Liver (tissue), 9 donors: ENCODE results near the gene FGF14. TPM values are rescaled to one million over a fixed set of nuclear protein-coding genes. Genes with fewer than 3 reads are reported as not detected.

ENCODE experiments used
- DNase-seq: peaks from one replicate; pipeline ENCODE4 v3.0.0-alpha.2; 2017; ENCODE audit warnings: low spot score
- H3K27ac ChIP-seq, 2 donors: one replicate each; pipeline ENCODE4 v1.7.0; 2013; ENCODE audit warnings: inconsistent platforms in 2 of 2, low read length in 2 of 2, control low read depth in 1 of 2, low read depth in 1 of 2, mild to moderate bottlenecking in 1 of 2
- H3K27me3 ChIP-seq, 4 donors: one replicate each; pipeline versions ENCODE4 v1.6.1 to v1.7.0; 2013; ENCODE audit warnings: low read length in 3 of 4, inconsistent platforms in 1 of 4, mild to moderate bottlenecking in 1 of 4, moderate library complexity in 1 of 4; ENCODE audit not compliant: control insufficient read depth in 4 of 4, insufficient read depth in 4 of 4
- H3K36me3 ChIP-seq, 4 donors: one replicate each; pipeline versions ENCODE4 v1.6.1 to v1.7.0; 2013; ENCODE audit warnings: low read length in 3 of 4, mild to moderate bottlenecking in 3 of 4, low read depth in 1 of 4, moderate library complexity in 1 of 4; ENCODE audit not compliant: control insufficient read depth in 4 of 4, insufficient read depth in 3 of 4
- H3K4me1 ChIP-seq, 4 donors: one replicate each; pipeline versions ENCODE4 v1.6.1 to v1.7.0; 2013; ENCODE audit warnings: low read length in 3 of 4, mild to moderate bottlenecking in 3 of 4, moderate library complexity in 1 of 4; ENCODE audit not compliant: control insufficient read depth in 4 of 4, insufficient read depth in 4 of 4
- H3K4me3 ChIP-seq, 3 donors: one replicate each; pipeline versions ENCODE4 v1.6.1 to v1.7.0; 2013; ENCODE audit warnings: low read length in 3 of 3, control low read depth in 1 of 3, low read depth in 1 of 3, mild to moderate bottlenecking in 1 of 3
- H3K9ac ChIP-seq, 2 donors: one replicate each; pipeline ENCODE4 v1.7.0; 2013; ENCODE audit warnings: low read length in 2 of 2, mild to moderate bottlenecking in 2 of 2, moderate library complexity in 2 of 2, control low read depth in 1 of 2, low read depth in 1 of 2
- H3K9me3 ChIP-seq, 4 donors: one replicate each; pipeline versions ENCODE4 v1.6.1 to v1.7.0; 2013; ENCODE audit warnings: low read length in 3 of 4; ENCODE audit not compliant: control insufficient read depth in 4 of 4
- EGR1 ChIP-seq, 2 donors: IDR thresholded peaks; 2 replicates each; pipeline ENCODE4 v1.6.1; 2016 to 2018; ENCODE audit warnings: antibody characterized with exemption in 2 of 2, low read depth in 2 of 2
- FOXA1 ChIP-seq: IDR thresholded peaks from 2 replicates; pipeline ENCODE4 v1.6.1; 2016; ENCODE audit warnings: antibody characterized with exemption
- FOXA2 ChIP-seq: IDR thresholded peaks from 2 replicates; pipeline ENCODE4 v1.6.1; 2016; ENCODE audit warnings: antibody characterized with exemption
- GABPA ChIP-seq, 2 donors: IDR thresholded peaks in 1 of 2; conservative IDR thresholded peaks in 1 of 2; 2 replicates each; pipeline ENCODE4 v1.6.1; 2016; ENCODE audit warnings: antibody characterized with exemption in 2 of 2, mild to moderate bottlenecking in 1 of 2, moderate library complexity in 1 of 2
- HNF4G ChIP-seq: IDR thresholded peaks from 2 replicates; pipeline ENCODE4 v1.6.1; 2016; ENCODE audit warnings: antibody characterized with exemption
- JUND ChIP-seq, 2 donors: IDR thresholded peaks; 2 replicates each; pipeline ENCODE4 v1.6.1; 2016; ENCODE audit warnings: antibody characterized with exemption in 2 of 2
- MAX ChIP-seq: IDR thresholded peaks from 2 replicates; pipeline ENCODE4 v1.6.1; 2016; ENCODE audit warnings: antibody characterized with exemption
- NR2F2 ChIP-seq: IDR thresholded peaks from 2 replicates; pipeline ENCODE4 v1.6.1; 2016; ENCODE audit warnings: antibody characterized with exemption
- RAD21 ChIP-seq, 2 donors: IDR thresholded peaks; 2 replicates each; pipeline ENCODE4 v1.6.1; 2016; ENCODE audit warnings: antibody characterized with exemption in 2 of 2, mild to moderate bottlenecking in 2 of 2
- RXRA ChIP-seq, 2 donors: IDR thresholded peaks; 2 replicates each; pipeline ENCODE4 v1.6.1; 2017 to 2018; ENCODE audit warnings: antibody characterized with exemption in 2 of 2, mild to moderate bottlenecking in 1 of 2
- SP1 ChIP-seq: IDR thresholded peaks from 2 replicates; pipeline ENCODE4 v1.6.1; 2018; ENCODE audit warnings: antibody characterized with exemption, mild to moderate bottlenecking
- TAF1 ChIP-seq: conservative IDR thresholded peaks from 2 replicates; pipeline ENCODE4 v1.6.1; 2016; ENCODE audit warnings: antibody characterized with exemption, mild to moderate bottlenecking
- YY1 ChIP-seq: IDR thresholded peaks from 2 replicates; pipeline ENCODE4 v1.6.1; 2016; ENCODE audit warnings: antibody characterized with exemption, mild to moderate bottlenecking
- ZBTB33 ChIP-seq: IDR thresholded peaks from 2 replicates; pipeline ENCODE4 v1.6.1; 2016; ENCODE audit warnings: antibody characterized with exemption
- WGBS: extraction: QIAGEN DNeasy Blood & Tissue Kit; methylation state at CpG from one replicate; pipeline ENCODE4 v1.1.7; 2013; 5-methylcytosine and 5-hydroxymethylcytosine counted together
- polyA plus RNA-seq, 2 donors: library from polyadenylated mRNA; stranded (reverse) in 1 of 2; unstranded in 1 of 2; fragments of 200-250 nt in 1 of 2; fragments of >200 nt in 1 of 2; fragmentation: Nextera tagmentation in 1 of 2; extraction: Ambion mirVana in 1 of 2; gene quantifications; one replicate each; pipeline versions ENCODE4 v1.2.1 to v1.2.3, GENCODE V29; 2013 to 2015
- total RNA-seq, 2 donors: library from RNA; depleted of rRNA; stranded (reverse); fragments of >200 nt; gene quantifications; one replicate each; pipeline ENCODE4 v1.2.3, GENCODE V29; 2014
- TF ChIP-seq, protein P1 (sequence below): IDR thresholded peaks from 2 replicates; pipeline ENCODE4 v1.6.1; 2016; ENCODE audit warnings: antibody characterized with exemption
- donor health status: healthy.
- donor health status: healthy.
- donor health status: healthy.
- donor health status: healthy.
- donor health status: healthy.

FGF14 gene
- total and polyA plus RNA-seq, 4 donors = 0.05 to 3.3 (median 1.0) TPM

- H3K27ac ChIP-seq = no peak overlapping the region
- no peak overlapping the region for H3K4me3 ChIP-seq
- H3K4me1 ChIP-seq = peaks cover 0 to 5% (median 0%) of the 10 kb centered on the region in 4 donors
- no peak for TF ChIP-seq HNF4G
- TF ChIP-seq JUND (IDR thresholded peaks at IDR 0.05) = peak in 1 of 2 donors; percentile 54
- no peak overlapping the region for H3K9ac ChIP-seq
- H3K36me3 ChIP-seq = no peaks in the 10 kb centered on the region
- no peaks in the 10 kb centered on the region for H3K9me3 ChIP-seq
- no peak for DNase-seq
- no peaks in the 10 kb centered on the region for H3K27me3 ChIP-seq
Observed at GRCh38 chr13:101681834-101682233, 720.0 kb downstream of the FGF14 start.

DNA sequence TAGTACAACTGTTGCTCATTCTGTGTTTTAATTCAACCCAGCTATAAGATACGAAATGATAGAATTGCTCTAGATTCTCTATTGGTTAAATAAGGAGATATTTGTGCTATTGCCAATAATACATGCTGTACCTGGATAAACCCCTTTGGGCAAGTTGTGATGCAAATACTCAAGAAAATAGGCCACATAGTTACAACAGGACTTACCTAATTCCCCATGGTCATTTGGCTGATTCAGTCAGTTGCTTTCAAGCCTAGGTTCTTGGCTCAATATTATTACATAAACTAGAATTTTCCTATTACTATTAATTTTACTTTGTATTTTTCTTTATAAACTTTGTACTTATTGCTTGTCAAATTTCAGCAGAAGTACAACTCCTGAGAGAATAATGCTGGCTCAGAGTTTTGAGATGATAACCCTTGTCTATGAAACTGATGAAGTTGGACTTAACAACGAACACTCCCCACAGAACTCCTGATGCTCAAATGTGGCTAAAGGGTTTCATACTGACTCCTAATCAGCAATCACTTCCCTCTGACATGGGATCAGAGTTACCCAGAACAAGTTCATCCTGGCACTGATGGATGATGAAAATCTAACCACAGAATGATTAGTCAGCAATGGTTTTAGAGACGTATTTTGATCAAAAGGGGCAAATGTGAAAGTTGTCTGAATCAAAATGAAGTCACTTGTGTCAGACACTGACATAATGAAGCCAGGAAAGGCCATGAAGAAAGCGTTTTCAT lies 728.3 kb downstream of the FGF14 start:
- Histone ChIP-seq H3K36me3 (no peaks in the 10 kb centered on the region), H3K4me3 (no peak overlapping the region), H3K27ac (no peak overlapping the region), H3K4me1 (no peaks in the 10 kb centered on the region), H3K27me3 (no peaks in the 10 kb centered on the region), H3K9ac (no peak overlapping the region), H3K9me3 (no peaks in the 10 kb centered on the region)
- 77% methylated on average over 4 of the region's 4 CpGs for WGBS
- TF ChIP-seq ZBTB33 = no peak
- TF ChIP-seq NR2F2 = no peak
- TF ChIP-seq, protein P1, sequence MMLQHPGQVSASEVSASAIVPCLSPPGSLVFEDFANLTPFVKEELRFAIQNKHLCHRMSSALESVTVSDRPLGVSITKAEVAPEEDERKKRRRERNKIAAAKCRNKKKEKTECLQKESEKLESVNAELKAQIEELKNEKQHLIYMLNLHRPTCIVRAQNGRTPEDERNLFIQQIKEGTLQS = no peak
- no peak for TF ChIP-seq FOXA2
- no peak for TF ChIP-seq JUND (IDR thresholded peaks at IDR 0.05)
- TF ChIP-seq RXRA (IDR thresholded peaks at IDR 0.05) = no peak
- TF ChIP-seq GABPA (IDR thresholded peaks at IDR 0.05 in 1 of 2, conservative IDR thresholded peaks at IDR 0.05 in 1 of 2) = no peak
- TF ChIP-seq MAX = no peak
- TF ChIP-seq HNF4G = no peak
- TF ChIP-seq SP1 = no peak
- DNase-seq = no peak

DNA sequence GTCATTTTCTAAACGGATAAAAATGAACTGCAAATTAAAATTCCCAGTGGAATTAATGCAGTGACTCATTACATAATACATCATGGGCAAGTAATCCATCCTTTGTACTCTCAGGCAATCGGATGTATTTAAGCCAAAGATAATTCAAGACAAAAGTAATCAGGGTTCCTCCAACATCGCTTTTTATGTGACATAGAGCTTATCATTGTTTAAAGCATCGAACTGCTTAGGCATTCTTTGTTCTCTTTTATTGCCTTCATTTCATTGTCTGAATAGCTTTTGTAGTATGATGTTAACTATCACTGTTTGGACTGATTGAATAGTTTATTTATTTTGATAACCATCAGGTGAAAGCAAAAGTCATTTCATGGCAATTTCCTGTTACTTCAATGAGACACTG lies 740.0 kb downstream of the FGF14 start:
- Histone ChIP-seq H3K36me3 (no peaks in the 10 kb centered on the region), H3K4me1 (no peaks in the 10 kb centered on the region), H3K4me3 (no peak overlapping the region), H3K9me3 (no peaks in the 10 kb centered on the region), H3K27me3 (no peaks in the 10 kb centered on the region), H3K27ac (no peak overlapping the region), H3K9ac (no peak overlapping the region)
- no peak for TF ChIP-seq SP1
- TF ChIP-seq TAF1 = no peak
- no peak for TF ChIP-seq GABPA (IDR thresholded peaks at IDR 0.05 in 1 of 2, conservative IDR thresholded peaks at IDR 0.05 in 1 of 2)
- no peak for TF ChIP-seq ZBTB33
- TF ChIP-seq FOXA1 = no peak
- TF ChIP-seq EGR1 (IDR thresholded peaks at IDR 0.05; ENCODE audit: low read depth in 2 of 2) = no peak
- TF ChIP-seq HNF4G = no peak
- TF ChIP-seq RXRA (IDR thresholded peaks at IDR 0.05) = no peak
- TF ChIP-seq FOXA2 = no peak
- no peak for TF ChIP-seq NR2F2
- TF ChIP-seq RAD21 (IDR thresholded peaks at IDR 0.05) = no peak
- no peak for TF ChIP-seq MAX
- TF ChIP-seq, protein P1 = no peak
- TF ChIP-seq JUND (IDR thresholded peaks at IDR 0.05) = no peak
- no peak for TF ChIP-seq YY1
- WGBS = 73% methylated on average over 4 of the region's 4 CpGs
- no peak for DNase-seq
